Osteoblast (primary cell): ENCODE measurements around the gene CMSS1. TPM values are rescaled to one million over a fixed set of nuclear protein-coding genes. Genes with fewer than 3 reads are reported as not detected.

Source experiments
- DNase-seq: peaks from one replicate; pipeline ENCODE4 v3.0.0; 2011; ENCODE audit warnings: low spot score, mixed read lengths; ENCODE audit not compliant: insufficient read length; ENCODE audit errors: missing footprints
- H2AFZ ChIP-seq: 2 replicates; pipeline ENCODE4 v1.6.0; 2011; ENCODE audit warnings: mild to moderate bottlenecking, low read length
- H3K27ac ChIP-seq: 2 replicates; pipeline ENCODE4 v1.5.1; 2011; ENCODE audit warnings: mild to moderate bottlenecking, low read depth, low read length, moderate library complexity
- H3K27me3 ChIP-seq: 2 replicates; pipeline ENCODE4 v1.6.0; 2012; ENCODE audit warnings: mild to moderate bottlenecking, control low read depth, inconsistent platforms, low read length, moderate library complexity; ENCODE audit not compliant: insufficient read depth
- H3K36me3 ChIP-seq: 2 replicates; pipeline ENCODE4 v1.5.1; 2011; ENCODE audit warnings: mild to moderate bottlenecking, low read length, control low read depth, moderate library complexity; ENCODE audit not compliant: insufficient read depth
- H3K4me1 ChIP-seq: 2 replicates; pipeline ENCODE4 v1.5.1; 2011; ENCODE audit warnings: mild to moderate bottlenecking, low read length, control low read depth, moderate library complexity; ENCODE audit not compliant: insufficient read depth
- H3K4me2 ChIP-seq: 2 replicates; pipeline ENCODE4 v1.6.0; 2011; ENCODE audit warnings: mild to moderate bottlenecking, low read length; ENCODE audit not compliant: insufficient read depth
- H3K4me3 ChIP-seq: fragments of 200-600 bp; sonication (generic); 3 replicates; pipeline ENCODE4 v1.5.1; 2012; ENCODE audit warnings: mild to moderate bottlenecking, low read length, inconsistent platforms; ENCODE audit not compliant: insufficient read depth
- H3K79me2 ChIP-seq: 2 replicates; pipeline ENCODE4 v1.6.0; 2012; ENCODE audit warnings: mild to moderate bottlenecking, low read length, control low read depth, inconsistent platforms; ENCODE audit not compliant: insufficient read depth
- H3K9me3 ChIP-seq: 2 replicates; pipeline ENCODE4 v1.5.1; 2011; ENCODE audit warnings: low read depth, low read length, control low read depth
- H4K20me1 ChIP-seq: 2 replicates; pipeline ENCODE4 v1.6.0; 2012; ENCODE audit warnings: mild to moderate bottlenecking, low read length, control low read depth; ENCODE audit not compliant: insufficient read depth
- CTCF ChIP-seq: IDR thresholded peaks from 2 replicates; pipeline ENCODE4 v1.5.1; 2011; ENCODE audit warnings: mild to moderate bottlenecking, low read depth, low read length, moderate library complexity; ENCODE audit errors: extremely low read depth
- total RNA-seq: library from RNA; depleted of rRNA; stranded (reverse); fragments of >200 nt; gene quantifications from 2 replicates; pipeline ENCODE4 v1.2.3, GENCODE V29; 2012

The CMSS1 gene
- total RNA-seq, 1 donor, result 15.9 TPM

DNA sequence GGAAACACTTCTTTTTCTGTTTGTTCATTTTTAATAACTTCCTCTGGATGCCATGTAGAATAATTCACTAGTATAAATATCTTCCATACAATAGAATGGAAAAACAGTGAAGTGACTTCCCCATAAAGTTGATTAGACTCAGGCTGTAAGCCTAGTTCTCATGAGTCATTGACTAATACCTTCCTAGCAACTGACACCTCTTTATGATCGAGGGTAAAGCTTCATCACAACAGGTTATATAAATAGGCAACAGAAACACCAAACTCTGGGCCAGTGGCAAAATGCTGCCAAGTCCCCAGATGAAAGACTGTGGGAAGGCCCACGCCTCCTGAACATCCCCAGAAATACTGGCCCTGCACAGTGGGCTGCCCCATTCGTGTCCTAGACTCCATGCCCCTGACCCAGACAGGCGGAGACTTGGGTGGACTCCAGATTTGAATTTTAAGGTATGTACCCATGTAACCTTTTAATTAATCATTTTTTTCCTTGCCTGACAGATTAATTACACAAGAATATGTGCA, 371.8 kb downstream of the CMSS1 start:
- no peak for TF ChIP-seq CTCF
- H3K79me2 ChIP-seq, result no peaks in the 10 kb centered on the region
- no peaks in the 10 kb centered on the region for H3K27me3 ChIP-seq
- no peak overlapping the region for H3K4me3 ChIP-seq
- no peaks in the 10 kb centered on the region for H3K9me3 ChIP-seq
- no peak overlapping the region for H3K27ac ChIP-seq
- H4K20me1 ChIP-seq, result no peaks in the 10 kb centered on the region
- no peak overlapping the region for H3K4me2 ChIP-seq
- no peak for DNase-seq
- no peaks in the 10 kb centered on the region for H3K36me3 ChIP-seq
- no peaks in the 10 kb centered on the region for H3K4me1 ChIP-seq
- no peak overlapping the region for H2AFZ ChIP-seq

- no peaks in the 10 kb centered on the region for H3K36me3 ChIP-seq
- no peak overlapping the region for H3K4me2 ChIP-seq
- H3K27ac ChIP-seq, result no peak overlapping the region
- H3K4me3 ChIP-seq, result no peak overlapping the region
- no peaks in the 10 kb centered on the region for H3K27me3 ChIP-seq
- no peak for TF ChIP-seq CTCF
- no peaks in the 10 kb centered on the region for H3K9me3 ChIP-seq
- no peaks in the 10 kb centered on the region for H3K79me2 ChIP-seq
- no peak for DNase-seq
- H3K4me1 ChIP-seq, result no peaks in the 10 kb centered on the region
- no peak overlapping the region for H2AFZ ChIP-seq
- no peaks in the 10 kb centered on the region for H4K20me1 ChIP-seq
These were observed 377.7 kb downstream of the CMSS1 start for GRCh38 chr3:100195375-100195774.

GRCh38 chr3:100197876-100198275, 380.2 kb downstream of the CMSS1 start:
- no peaks in the 10 kb centered on the region for H3K4me1 ChIP-seq
- TF ChIP-seq CTCF, result no peak
- H4K20me1 ChIP-seq, result no peaks in the 10 kb centered on the region
- H3K79me2 ChIP-seq, result no peaks in the 10 kb centered on the region
- H2AFZ ChIP-seq, result no peak overlapping the region
- no peaks in the 10 kb centered on the region for H3K27me3 ChIP-seq
- no peak overlapping the region for H3K27ac ChIP-seq
- no peak for DNase-seq
- no peaks in the 10 kb centered on the region for H3K36me3 ChIP-seq
- no peak overlapping the region for H3K4me3 ChIP-seq
- no peak overlapping the region for H3K4me2 ChIP-seq
- no peaks in the 10 kb centered on the region for H3K9me3 ChIP-seq

- Histone ChIP-seq H3K27me3 (no peaks in the 10 kb centered on the region), H4K20me1 (no peaks in the 10 kb centered on the region), H3K9me3 (no peaks in the 10 kb centered on the region), H2AFZ (peak overlapping the region; percentile 15), H3K4me1 (no peaks in the 10 kb centered on the region), H3K36me3 (no peaks in the 10 kb centered on the region), H3K4me2 (no peak overlapping the region), H3K79me2 (no peaks in the 10 kb centered on the region), H3K4me3 (no peak overlapping the region), H3K27ac (no peak overlapping the region)
- DNase-seq, result no peak
- TF ChIP-seq CTCF, result no peak
These were observed 381.1 kb downstream of the CMSS1 start for GRCh38 chr3:100198579-100199269.
